ENCODE results near the gene ABL2. TPM values are rescaled to one million over a fixed set of nuclear protein-coding genes. Genes with fewer than 3 reads are reported as not detected.

The ABL2 gene
- total RNA-seq, 1 donor from 2014 or later = 18.6 TPM

GRCh38 chr1:179166663-179167417 is 62.6 kb downstream of the ABL2 start:
- peaks cover 24% of the 10 kb centered on the region for H3K4me1 Mint-ChIP-seq (ENCODE audit: unreplicated experiment)
- peaks cover 9% of the 10 kb centered on the region for H3K36me3 Mint-ChIP-seq
- no peak overlapping the region for H3K4me3 Mint-ChIP-seq
- no peak for DNase-seq (ENCODE audit: extremely low spot score, unreplicated experiment)
- no peak for TF ChIP-seq CTCF (conservative IDR thresholded peaks at IDR 0.05)
- no peaks in the 10 kb centered on the region for H3K27me3 Mint-ChIP-seq
- no peaks in the 10 kb centered on the region for H3K9me3 Mint-ChIP-seq
- no peak overlapping the region for H3K27ac Mint-ChIP-seq

DNA sequence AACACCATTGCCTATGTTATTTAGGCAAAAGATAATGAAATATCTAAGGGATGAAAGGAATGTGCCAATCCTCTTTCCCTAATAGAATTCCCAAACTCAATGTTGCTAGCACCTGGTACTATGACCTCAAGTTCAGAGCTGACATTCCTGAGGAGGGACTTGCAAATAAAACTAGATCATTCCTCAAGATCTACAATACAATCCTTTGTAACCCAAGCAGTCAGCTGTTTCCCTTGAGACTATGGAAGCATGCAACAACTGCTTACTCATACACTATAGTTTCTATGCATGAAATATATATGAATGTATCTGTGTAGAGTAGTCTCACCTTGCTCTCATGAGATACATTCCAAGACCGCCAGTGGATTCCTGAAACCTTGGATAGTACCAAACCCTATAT is 65.0 kb downstream of the ABL2 start:
- Mint-ChIP-seq H3K27ac (no peak overlapping the region), H3K4me3 (no peak overlapping the region), H3K4me1 (ENCODE audit: unreplicated experiment) (peaks cover 17% of the 10 kb centered on the region), H3K36me3 (peaks cover 9% of the 10 kb centered on the region), H3K9me3 (no peaks in the 10 kb centered on the region), H3K27me3 (no peaks in the 10 kb centered on the region)
- no peak for DNase-seq (ENCODE audit: extremely low spot score, unreplicated experiment)
- TF ChIP-seq CTCF (conservative IDR thresholded peaks at IDR 0.05) = no peak

DNA sequence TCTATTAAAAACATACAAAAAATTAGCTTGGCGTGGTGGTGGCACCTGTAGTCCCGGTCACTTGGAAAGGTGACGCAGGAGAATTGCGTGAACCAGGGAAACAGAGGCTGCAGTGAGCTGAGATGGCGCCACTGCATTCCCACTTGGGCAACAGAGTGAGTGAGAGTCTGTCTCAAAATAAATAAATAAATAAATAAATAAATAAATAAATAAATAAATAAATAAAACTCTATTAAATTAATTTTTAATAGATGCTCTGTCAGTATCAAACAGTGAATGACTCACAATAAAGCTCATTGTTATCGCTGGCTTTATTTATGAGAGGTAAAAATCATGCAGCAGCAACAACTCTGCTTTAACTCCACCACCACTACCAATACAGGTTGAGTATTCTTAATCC is 72.8 kb downstream of the ABL2 start:
- no peak for DNase-seq (ENCODE audit: extremely low spot score, unreplicated experiment)
- no peak overlapping the region for H3K27ac Mint-ChIP-seq
- peaks cover 4% of the 10 kb centered on the region for H3K9me3 Mint-ChIP-seq
- peaks cover 10% of the 10 kb centered on the region for H3K4me1 Mint-ChIP-seq (ENCODE audit: unreplicated experiment)
- H3K36me3 Mint-ChIP-seq = peaks cover 7% of the 10 kb centered on the region
- no peak overlapping the region for H3K4me3 Mint-ChIP-seq
- no peaks in the 10 kb centered on the region for H3K27me3 Mint-ChIP-seq
- TF ChIP-seq CTCF (conservative IDR thresholded peaks at IDR 0.05) = no peak

DNA sequence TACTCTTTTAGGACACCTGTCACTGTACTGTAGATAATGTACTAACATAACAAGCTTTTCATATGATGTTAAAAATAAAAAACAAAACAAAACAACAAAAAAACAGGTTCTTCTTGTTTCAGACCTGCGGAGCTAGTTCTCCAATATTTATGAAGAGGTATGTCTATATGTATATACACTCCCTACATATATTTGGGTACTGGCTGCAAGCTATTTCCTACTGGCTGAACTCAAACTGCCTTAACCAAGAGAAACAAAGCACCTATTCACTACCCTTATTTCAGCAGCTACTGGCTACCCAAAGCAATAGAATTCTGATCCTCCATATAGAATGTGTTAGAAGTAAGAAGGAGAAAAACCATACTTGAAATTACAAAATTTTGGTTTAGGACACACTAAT is 73.5 kb downstream of the ABL2 start:
- no peak for DNase-seq (ENCODE audit: extremely low spot score, unreplicated experiment)
- no peak for TF ChIP-seq CTCF (conservative IDR thresholded peaks at IDR 0.05)
- H3K9me3 Mint-ChIP-seq = peaks cover 4% of the 10 kb centered on the region
- H3K36me3 Mint-ChIP-seq = peaks cover 9% of the 10 kb centered on the region
- peak overlapping the region; percentile 87 for H3K27ac Mint-ChIP-seq
- no peaks in the 10 kb centered on the region for H3K27me3 Mint-ChIP-seq
- H3K4me1 Mint-ChIP-seq (ENCODE audit: unreplicated experiment) = peaks cover 10% of the 10 kb centered on the region
- peak overlapping the region; percentile 57 for H3K4me3 Mint-ChIP-seq

GRCh38 chr1:179155615-179156014 is 73.9 kb downstream of the ABL2 start:
- no peak for TF ChIP-seq CTCF (conservative IDR thresholded peaks at IDR 0.05)
- H3K27ac Mint-ChIP-seq = peak overlapping the region; percentile 87
- H3K9me3 Mint-ChIP-seq = peaks cover 4% of the 10 kb centered on the region
- peaks cover 10% of the 10 kb centered on the region for H3K4me1 Mint-ChIP-seq (ENCODE audit: unreplicated experiment)
- no peak for DNase-seq (ENCODE audit: extremely low spot score, unreplicated experiment)
- no peaks in the 10 kb centered on the region for H3K27me3 Mint-ChIP-seq
- H3K4me3 Mint-ChIP-seq = no peak overlapping the region
- H3K36me3 Mint-ChIP-seq = peaks cover 13% of the 10 kb centered on the region
